Motor neuron (in vitro differentiated cells): ENCODE data around the gene WASF2. TPM values are rescaled to one million over a fixed set of nuclear protein-coding genes. Genes with fewer than 3 reads are reported as not detected.

Experiments
- ATAC-seq, 8 experiments: fragments of 200-7000 bp; cut with Tn5 transposase; replicated peaks in 6 of 8; 2 replicates each; pipeline ENCODE4 v1.8.0; 2021; ENCODE audit warnings: mild to moderate bottlenecking in 8 of 8, moderate library complexity in 8 of 8
- H3K27ac ChIP-seq, 2 donors: fragments of 250-450 bp; sonication (Bioruptor Pico); 2 replicates each; pipeline ENCODE4 v1.9.0; 2021; ENCODE audit warnings: antibody characterized with exemption in 2 of 2, mild to moderate bottlenecking in 2 of 2, moderate library complexity in 1 of 2
- H3K4me1 ChIP-seq, 2 donors: fragments of 250-450 bp; sonication (Bioruptor Pico); replicated peaks in 1 of 2; 2 replicates each; pipeline ENCODE4 v1.6.1; 2021; ENCODE audit warnings: antibody characterized with exemption in 2 of 2, mild to moderate bottlenecking in 2 of 2, moderate library complexity in 1 of 2
- H3K4me3 ChIP-seq, 5 donors: fragments of 250-450 bp; sonication (Bioruptor Pico); 2 replicates each; pipeline ENCODE4 v1.9.0; 2021; ENCODE audit warnings: antibody characterized with exemption in 5 of 5, mild to moderate bottlenecking in 5 of 5, moderate library complexity in 4 of 5
- WGBS, 10 experiments: fragments of 450-650 bp; shearing (Covaris generic); methylation state at CpG; one replicate each; pipeline ENCODE4 v1.0.0; 2022; 5-methylcytosine and 5-hydroxymethylcytosine counted together
- in situ Hi-C, 9 experiments: fragments of 400-800 bp; cut with MboI; loops; one replicate each; pipeline ENCODE4 v1.15.0; 2021; ENCODE audit warnings: low sequenced_read_pairs in 9 of 9, low pct_unique_long_range_greater_than_20kb in 2 of 9; ENCODE audit not compliant: unreplicated experiment in 9 of 9
- total RNA-seq, 8 experiments: library from RNA; unstranded; fragments of 300-600 nt; gene quantifications; 2 replicates each; pipeline versions ENCODE4 v1.2.3 to v1.2.4, GENCODE V29; 2022

WASF2 gene
- total RNA-seq, 8 experiments from 2014 or later = 11.8 to 38.3 (median 22.4) TPM

DNA sequence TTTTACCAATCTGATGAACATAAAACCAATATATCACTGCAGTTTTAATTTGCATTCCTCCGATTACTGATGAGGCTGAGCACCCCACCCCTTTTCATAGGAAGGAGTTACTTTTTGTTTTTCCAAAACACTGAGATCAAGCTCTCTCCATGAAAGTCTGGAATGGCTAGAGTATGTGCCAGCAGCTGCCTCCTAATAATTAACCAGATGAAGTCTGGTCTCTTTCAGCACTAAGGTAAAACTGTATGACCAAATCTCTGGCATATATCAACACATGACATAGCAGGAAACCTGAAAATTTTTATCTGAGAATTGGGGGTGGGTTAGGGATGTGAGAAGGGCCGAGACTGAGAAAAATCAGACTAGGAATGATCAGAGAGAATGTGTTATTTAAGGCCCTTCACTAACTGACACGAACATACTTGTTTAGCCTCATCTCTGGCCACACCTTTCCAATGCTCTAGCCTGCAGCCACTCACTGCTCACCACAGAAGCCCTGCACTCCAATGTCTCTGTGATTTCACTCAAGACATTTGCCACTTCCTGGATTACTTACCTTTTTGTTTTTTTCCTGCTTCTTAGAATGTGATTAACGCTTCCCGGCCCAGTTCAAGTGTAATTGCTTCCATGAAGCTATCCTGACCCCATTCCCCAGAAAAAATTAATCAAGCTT, 34.7 kb downstream of the WASF2 start:
- no peak overlapping the region for H3K27ac ChIP-seq
- peak in 2 of 8 experiments; percentile 68 to 73 for ATAC-seq
- 42 to 100% (median 85%) methylated on average over 1 to 5 of the region's 5 CpGs for WGBS, 10 experiments
- no peak overlapping the region for H3K4me3 ChIP-seq
- peaks cover 7 to 9% of the 10 kb centered on the region in 2 donors for H3K4me1 ChIP-seq
- in situ Hi-C loops = no loop called here

DNA sequence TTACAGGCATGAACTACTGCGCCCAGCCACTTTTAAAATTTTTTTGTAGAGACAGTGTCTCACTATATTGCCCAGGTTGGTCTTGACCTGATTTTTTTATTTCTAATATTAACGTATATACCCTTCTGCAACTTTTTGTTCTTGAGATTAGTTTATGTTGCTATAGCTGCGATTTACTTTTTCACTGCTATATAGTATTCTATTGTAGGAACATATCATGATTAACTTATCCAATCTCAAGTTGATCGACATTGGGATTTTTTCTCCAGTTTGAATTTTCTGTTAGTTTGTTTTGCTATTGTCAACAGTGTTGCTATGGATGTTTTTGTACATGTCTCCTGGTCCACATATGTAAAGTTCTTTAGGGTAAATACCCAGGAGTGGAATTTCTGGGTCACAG, 35.4 kb downstream of the WASF2 start:
- in situ Hi-C loops = no loop called here
- Histone ChIP-seq H3K4me3 (no peak overlapping the region), H3K4me1 (peaks cover 7 to 9% of the 10 kb centered on the region in 2 donors), H3K27ac (no peak overlapping the region)
- WGBS, 10 experiments = 77 to 100% (median 97%) methylated on average over 3 to 4 of the region's 4 CpGs
- ATAC-seq = no peak

GRCh38 chr1:27451343-27451742, 38.6 kb downstream of the WASF2 start:
- WGBS, 10 experiments = 17 to 100% (median 31%) methylated on average over 1 of the region's 1 CpG; no CpG with 5 or more reads in 3 of the 10 experiments
- ATAC-seq = peak in 6 of 8 experiments; percentile 24 to 79 (median 62)
- in situ Hi-C loops = no loop called here
- Histone ChIP-seq H3K27ac (no peak overlapping the region), H3K4me1 (peaks cover 18% of the 10 kb centered on the region in 2 donors), H3K4me3 (no peak overlapping the region)

- no peak overlapping the region for H3K4me3 ChIP-seq
- H3K27ac ChIP-seq = no peak overlapping the region
- no peak for ATAC-seq
- WGBS, 10 experiments = 60 to 100% (median 98%) methylated on average over 1 to 9 of the region's 9 CpGs; no CpG with 5 or more reads in 3 of the 10 experiments
- H3K4me1 ChIP-seq = peaks cover 18% of the 10 kb centered on the region in 2 donors
- in situ Hi-C loops = no loop called here
Observed at GRCh38 chr1:27448982-27449381, 41.0 kb downstream of the WASF2 start.

DNA sequence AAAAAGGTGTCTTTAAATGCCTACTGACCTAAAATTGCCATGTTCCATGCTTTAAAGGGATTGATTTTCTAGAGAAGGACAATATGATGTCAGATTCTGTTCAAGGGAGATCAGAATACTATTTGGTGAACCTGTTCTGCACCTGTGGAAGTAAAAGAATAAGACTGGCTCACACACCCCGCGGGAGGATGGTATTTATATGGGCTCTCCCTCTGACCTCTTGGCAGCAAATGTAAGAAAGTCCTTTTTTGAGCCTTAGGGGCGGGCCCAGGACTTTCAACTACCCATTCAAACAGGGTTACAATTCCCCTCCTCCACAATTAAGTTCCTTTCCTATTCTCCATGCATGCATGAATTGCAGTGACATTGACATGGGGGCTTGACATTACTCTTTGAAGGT, 42.1 kb downstream of the WASF2 start:
- no peak for ATAC-seq
- in situ Hi-C loops = no loop called here
- no peak overlapping the region for H3K4me3 ChIP-seq
- 11 to 100% (median 50%) methylated on average over 1 to 3 of the region's 3 CpGs; no CpG with 5 or more reads in 2 of the 10 experiments for WGBS, 10 experiments
- H3K27ac ChIP-seq = no peak overlapping the region
- peaks cover 18% of the 10 kb centered on the region in 2 donors for H3K4me1 ChIP-seq

DNA sequence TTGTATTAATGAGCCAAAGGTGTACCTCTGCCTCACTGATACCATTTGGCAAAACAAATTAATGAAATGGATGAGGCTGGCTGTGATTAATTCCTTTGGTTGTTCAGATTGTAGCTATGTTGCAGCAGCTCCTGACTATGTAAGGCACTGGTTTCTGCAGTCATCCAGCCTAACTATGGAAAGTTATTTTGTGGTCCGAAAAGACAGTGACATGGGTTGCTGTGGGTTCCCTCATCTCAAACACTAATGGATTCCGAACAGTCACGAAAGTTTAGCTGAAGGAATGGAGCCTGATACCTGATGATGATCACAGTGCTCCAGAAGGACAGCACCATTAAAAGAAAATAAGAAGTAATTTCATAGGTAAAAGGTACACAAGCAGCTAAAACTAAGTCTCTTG, 42.6 kb downstream of the WASF2 start:
- in situ Hi-C loops = no loop called here
- 72 to 100% (median 96%) methylated on average over 1 to 3 of the region's 3 CpGs for WGBS, 10 experiments

DNA sequence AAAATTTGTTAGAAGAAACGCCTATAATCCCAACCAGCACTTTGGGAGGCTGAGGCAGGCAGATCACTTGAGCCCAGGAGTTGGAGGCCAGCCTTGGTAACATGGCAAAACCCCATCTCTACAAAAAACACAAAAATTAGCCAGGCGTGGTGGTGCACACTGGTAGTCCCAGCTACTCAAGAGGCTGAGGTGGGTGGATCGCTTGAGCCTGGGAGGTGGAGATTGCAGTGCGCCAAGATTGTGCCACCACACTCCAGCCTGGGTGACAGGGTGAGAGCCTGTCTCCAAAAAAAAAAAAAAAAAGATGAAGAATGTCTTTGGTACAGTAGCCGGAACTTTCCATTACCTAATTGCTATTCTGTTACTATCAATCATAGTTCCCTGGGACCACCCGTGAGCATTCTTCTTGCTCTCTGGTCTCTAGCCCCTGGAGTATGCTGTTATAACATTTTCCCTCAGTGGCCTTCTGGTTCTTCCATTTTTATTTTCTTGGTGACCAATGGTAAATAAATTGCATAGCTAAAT, 43.4 kb downstream of the WASF2 start:
- Histone ChIP-seq H3K4me1 (peaks cover 12 to 14% of the 10 kb centered on the region in 2 donors), H3K4me3 (no peak overlapping the region), H3K27ac (no peak overlapping the region)
- 42 to 100% (median 81%) methylated on average over 1 to 6 of the region's 6 CpGs; no CpG with 5 or more reads in 1 of the 10 experiments for WGBS, 10 experiments
- in situ Hi-C loops = no loop called here
- ATAC-seq = no peak

More for the DNA sequence above, 42.6 kb downstream of the WASF2 start:
- no peak overlapping the region for H3K27ac ChIP-seq
- H3K4me3 ChIP-seq = no peak overlapping the region
- peaks cover 18% of the 10 kb centered on the region in 2 donors for H3K4me1 ChIP-seq
- no peak for ATAC-seq

GRCh38 chr1:27445177-27445936, 44.6 kb downstream of the WASF2 start:
- WGBS, 10 experiments = 50 to 93% (median 88%) methylated on average over 2 to 4 of the region's 4 CpGs; no CpG with 5 or more reads in 1 of the 10 experiments
- peaks cover 9 to 11% of the 10 kb centered on the region in 2 donors for H3K4me1 ChIP-seq
- peak in 2 of 8 experiments; percentile 58 to 68 for ATAC-seq
- no peak overlapping the region for H3K27ac ChIP-seq
- no peak overlapping the region for H3K4me3 ChIP-seq
- in situ Hi-C loops = no loop called here

- Histone ChIP-seq H3K4me1 (peaks cover 9 to 11% of the 10 kb centered on the region in 2 donors), H3K27ac (no peak overlapping the region), H3K4me3 (no peak overlapping the region)
- in situ Hi-C loops = no loop called here
- 14 to 92% (median 83%) methylated on average over 1 of the region's 1 CpG; no CpG with 5 or more reads in 2 of the 10 experiments for WGBS, 10 experiments
- ATAC-seq = no peak
Observed at GRCh38 chr1:27444632-27445031, 45.3 kb downstream of the WASF2 start.

DNA sequence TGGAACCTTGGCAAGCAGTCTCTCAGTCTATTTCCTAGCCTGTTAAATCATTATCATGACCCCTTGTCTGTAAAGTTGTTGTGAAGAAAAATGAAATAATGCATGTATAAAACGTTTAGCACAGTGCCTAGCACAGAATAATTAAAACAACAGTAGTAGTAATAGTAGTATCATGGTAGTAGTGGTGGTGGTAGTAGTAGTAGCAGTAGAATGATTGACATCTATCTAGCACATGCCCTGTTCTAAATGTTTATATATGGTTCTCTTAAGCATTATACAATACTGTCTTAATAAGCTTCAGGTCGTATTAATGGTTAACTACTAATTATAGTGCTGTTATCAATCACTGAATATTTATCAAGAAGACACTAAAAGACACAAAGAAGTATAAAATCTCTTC, 50.8 kb downstream of the WASF2 start:
- peaks cover 3 to 15% of the 10 kb centered on the region in 2 donors for H3K4me1 ChIP-seq
- WGBS, 10 experiments = 0 to 72% (median 63%) methylated on average over 1 to 2 of the region's 2 CpGs; no CpG with 5 or more reads in 1 of the 10 experiments
- H3K4me3 ChIP-seq = no peak overlapping the region
- ATAC-seq = no peak
- in situ Hi-C loops = no loop called here
- H3K27ac ChIP-seq = no peak overlapping the region

DNA sequence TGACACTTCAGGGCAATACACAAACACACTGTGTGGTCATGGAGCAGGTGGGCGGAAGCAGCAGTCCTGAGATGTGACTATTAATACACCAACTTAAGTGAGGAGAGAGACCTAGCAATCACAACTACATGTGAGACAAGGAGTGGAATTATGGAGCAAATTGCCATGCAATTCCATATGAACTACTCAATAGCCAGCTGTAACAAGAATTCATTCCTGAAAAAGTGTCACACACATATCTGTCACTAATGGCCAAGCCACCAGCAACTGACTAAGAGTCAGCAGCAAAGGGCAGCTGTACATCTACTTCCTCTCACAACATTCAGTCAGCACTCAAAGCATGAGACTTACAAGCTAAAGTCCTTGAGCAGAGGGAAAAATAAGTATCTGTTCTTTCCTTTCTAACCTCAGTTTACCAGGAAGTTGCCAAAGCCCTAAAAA, 51.3 kb downstream of the WASF2 start:
- WGBS, 10 experiments = 71 to 100% (median 100%) methylated on average over 1 of the region's 1 CpG; no CpG with 5 or more reads in 2 of the 10 experiments
- peaks cover 3 to 15% of the 10 kb centered on the region in 2 donors for H3K4me1 ChIP-seq
- ATAC-seq = peak in 2 of 8 experiments; percentile 22 to 28
- H3K27ac ChIP-seq = no peak overlapping the region
- in situ Hi-C loops = no loop called here
- no peak overlapping the region for H3K4me3 ChIP-seq

- in situ Hi-C loops = no loop called here
- Histone ChIP-seq H3K4me3 (no peak overlapping the region), H3K27ac (no peak overlapping the region), H3K4me1 (peaks cover 3 to 15% of the 10 kb centered on the region in 2 donors)
- 0 to 100% (median 77%) methylated on average over 1 to 5 of the region's 5 CpGs; no CpG with 5 or more reads in 1 of the 10 experiments for WGBS, 10 experiments
- ATAC-seq = peak in 4 of 8 experiments; percentile 57 to 99 (median 95)
Observed at GRCh38 chr1:27436204-27437159, 53.5 kb downstream of the WASF2 start.
